ENCODE measurements around the gene CASP10. TPM values are rescaled to one million over a fixed set of nuclear protein-coding genes. Genes with fewer than 3 reads are reported as not detected.
A peak's percentile ranks its signal among the peaks of the same experiment; 100 is the strongest.
"Not testable (repeated sequence)": the region's sequence is repeated elsewhere in the genome, so short reads cannot be mapped to it uniquely, and the experiment has no call there.

The CASP10 gene, protein sequence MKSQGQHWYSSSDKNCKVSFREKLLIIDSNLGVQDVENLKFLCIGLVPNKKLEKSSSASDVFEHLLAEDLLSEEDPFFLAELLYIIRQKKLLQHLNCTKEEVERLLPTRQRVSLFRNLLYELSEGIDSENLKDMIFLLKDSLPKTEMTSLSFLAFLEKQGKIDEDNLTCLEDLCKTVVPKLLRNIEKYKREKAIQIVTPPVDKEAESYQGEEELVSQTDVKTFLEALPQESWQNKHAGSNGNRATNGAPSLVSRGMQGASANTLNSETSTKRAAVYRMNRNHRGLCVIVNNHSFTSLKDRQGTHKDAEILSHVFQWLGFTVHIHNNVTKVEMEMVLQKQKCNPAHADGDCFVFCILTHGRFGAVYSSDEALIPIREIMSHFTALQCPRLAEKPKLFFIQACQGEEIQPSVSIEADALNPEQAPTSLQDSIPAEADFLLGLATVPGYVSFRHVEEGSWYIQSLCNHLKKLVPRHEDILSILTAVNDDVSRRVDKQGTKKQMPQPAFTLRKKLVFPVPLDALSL
- total RNA-seq = 2.6 and 5.1 TPM in 2 replicates

DNA sequence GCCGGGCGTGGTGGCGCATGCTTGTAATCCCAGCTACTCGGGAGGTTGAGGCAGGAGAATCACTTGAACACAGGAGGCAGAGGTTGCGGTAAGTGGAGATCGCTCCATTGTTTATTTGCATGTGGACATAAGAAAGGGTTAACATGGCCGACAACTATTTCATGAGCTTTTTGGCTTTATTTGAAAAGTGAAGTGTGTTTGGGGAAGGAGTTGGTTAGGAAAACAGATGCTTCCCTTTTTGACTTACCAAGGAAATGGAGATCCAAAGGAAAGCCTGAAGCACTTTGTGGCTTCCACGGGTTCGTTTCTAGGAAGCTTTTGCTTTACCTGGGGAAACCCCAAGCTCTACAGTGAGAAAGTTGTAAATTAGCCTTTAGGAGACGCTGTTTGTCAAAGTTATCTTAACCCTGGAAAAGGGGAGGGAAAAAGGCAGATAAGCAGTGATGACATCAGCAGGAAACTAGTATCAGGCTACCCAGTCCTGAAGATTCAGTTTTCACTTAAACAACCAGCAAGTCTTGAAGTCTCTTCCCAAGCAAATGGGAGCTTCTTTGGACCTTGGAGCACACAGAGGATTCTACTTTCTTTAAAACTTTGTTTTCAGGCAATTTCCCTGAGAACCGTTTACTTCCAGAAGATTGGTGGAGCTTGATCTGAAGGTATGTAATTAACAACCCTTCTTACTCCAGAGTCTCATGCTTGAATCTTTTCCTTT, at the start of gene CASP10:
Gene CASP10 (plus strand): TSS at position 492 of the 715 bp plus-strand sequence. CDS start 2,637 bp downstream, outside the sequence.
- Histone ChIP-seq H3K36me3 (ENCODE audit: control insufficient read depth, insufficient read depth, low read length) (no peaks in the 10 kb centered on the region), H3K27me3 (ENCODE audit: control insufficient read depth, insufficient read depth, low read length) (no peaks in the 10 kb centered on the region), H3K4me3 (ENCODE audit: low read depth, low read length) (peak within 1 kb of the TSS; percentile 48)
- peak; percentile 94 for DNase-seq (ENCODE audit: low read depth)
- TF ChIP-seq, protein P1, sequence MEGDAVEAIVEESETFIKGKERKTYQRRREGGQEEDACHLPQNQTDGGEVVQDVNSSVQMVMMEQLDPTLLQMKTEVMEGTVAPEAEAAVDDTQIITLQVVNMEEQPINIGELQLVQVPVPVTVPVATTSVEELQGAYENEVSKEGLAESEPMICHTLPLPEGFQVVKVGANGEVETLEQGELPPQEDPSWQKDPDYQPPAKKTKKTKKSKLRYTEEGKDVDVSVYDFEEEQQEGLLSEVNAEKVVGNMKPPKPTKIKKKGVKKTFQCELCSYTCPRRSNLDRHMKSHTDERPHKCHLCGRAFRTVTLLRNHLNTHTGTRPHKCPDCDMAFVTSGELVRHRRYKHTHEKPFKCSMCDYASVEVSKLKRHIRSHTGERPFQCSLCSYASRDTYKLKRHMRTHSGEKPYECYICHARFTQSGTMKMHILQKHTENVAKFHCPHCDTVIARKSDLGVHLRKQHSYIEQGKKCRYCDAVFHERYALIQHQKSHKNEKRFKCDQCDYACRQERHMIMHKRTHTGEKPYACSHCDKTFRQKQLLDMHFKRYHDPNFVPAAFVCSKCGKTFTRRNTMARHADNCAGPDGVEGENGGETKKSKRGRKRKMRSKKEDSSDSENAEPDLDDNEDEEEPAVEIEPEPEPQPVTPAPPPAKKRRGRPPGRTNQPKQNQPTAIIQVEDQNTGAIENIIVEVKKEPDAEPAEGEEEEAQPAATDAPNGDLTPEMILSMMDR (IDR thresholded peaks at IDR 0.05; ENCODE audit: insufficient read depth, low read length, severe bottlenecking) = peak; percentile 70
- FAIRE-seq = no peak

DNA sequence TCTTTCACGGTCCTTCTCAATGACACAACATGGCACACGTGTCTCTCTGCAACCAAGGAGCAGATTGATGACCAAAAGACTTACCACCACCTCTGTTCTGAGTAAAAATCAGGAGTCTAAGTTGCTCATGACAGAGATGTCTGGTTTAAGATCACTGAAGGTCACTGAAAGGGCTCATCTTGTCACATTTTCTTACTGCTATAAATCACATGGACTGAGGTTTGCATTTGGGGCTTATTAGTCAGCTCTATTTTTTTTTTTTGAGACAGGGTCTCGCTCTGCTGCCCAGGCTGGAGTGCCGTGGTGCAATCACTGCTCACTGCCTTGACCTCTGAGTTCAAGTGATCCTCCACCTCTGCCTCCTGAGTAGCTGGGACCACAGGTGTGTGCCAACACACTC, 47.6 kb upstream of the CASP10 start:
- DNase-seq (ENCODE audit: low read depth) = no peak
- Histone ChIP-seq H3K27me3 (ENCODE audit: control insufficient read depth, insufficient read depth, low read length) (no peaks in the 10 kb centered on the region), H3K4me3 (ENCODE audit: low read depth, low read length) (no peak overlapping the region), H3K36me3 (ENCODE audit: control insufficient read depth, insufficient read depth, low read length) (peaks cover 26% of the 10 kb centered on the region)
- TF ChIP-seq, protein P1 (IDR thresholded peaks at IDR 0.05; ENCODE audit: insufficient read depth, low read length, severe bottlenecking) = no peak
- no peak for FAIRE-seq

DNA sequence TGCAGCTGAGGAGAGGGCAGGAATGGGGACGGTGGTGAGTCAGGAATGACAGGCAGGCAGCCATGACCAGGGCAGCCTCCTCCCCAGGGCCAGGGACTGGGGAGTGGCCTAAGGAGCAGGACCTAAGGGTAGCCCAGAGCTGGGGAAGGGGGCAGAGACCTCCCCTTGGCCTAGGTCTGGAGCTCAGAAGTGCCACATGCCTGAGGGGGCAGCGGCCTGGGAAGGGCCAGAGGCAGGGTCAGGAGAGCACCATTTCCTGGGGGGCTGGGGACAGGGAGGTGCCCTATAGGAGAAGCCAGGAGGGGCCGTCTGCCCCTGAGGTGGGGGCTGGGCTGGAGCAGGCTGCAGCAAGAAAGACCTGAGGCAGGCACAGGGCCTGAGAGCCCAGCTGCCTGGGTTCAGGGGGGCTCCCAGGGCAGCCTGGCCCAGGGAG, 46.0 kb upstream of the CASP10 start:
- FAIRE-seq = no peak
- no peaks in the 10 kb centered on the region for H3K27me3 ChIP-seq (ENCODE audit: control insufficient read depth, insufficient read depth, low read length)
- no peak overlapping the region for H3K4me3 ChIP-seq (ENCODE audit: low read depth, low read length)
- TF ChIP-seq, protein P1 (IDR thresholded peaks at IDR 0.05; ENCODE audit: insufficient read depth, low read length, severe bottlenecking) = no peak
- peaks cover 26% of the 10 kb centered on the region for H3K36me3 ChIP-seq (ENCODE audit: control insufficient read depth, insufficient read depth, low read length)
- DNase-seq (ENCODE audit: low read depth) = no peak

DNA sequence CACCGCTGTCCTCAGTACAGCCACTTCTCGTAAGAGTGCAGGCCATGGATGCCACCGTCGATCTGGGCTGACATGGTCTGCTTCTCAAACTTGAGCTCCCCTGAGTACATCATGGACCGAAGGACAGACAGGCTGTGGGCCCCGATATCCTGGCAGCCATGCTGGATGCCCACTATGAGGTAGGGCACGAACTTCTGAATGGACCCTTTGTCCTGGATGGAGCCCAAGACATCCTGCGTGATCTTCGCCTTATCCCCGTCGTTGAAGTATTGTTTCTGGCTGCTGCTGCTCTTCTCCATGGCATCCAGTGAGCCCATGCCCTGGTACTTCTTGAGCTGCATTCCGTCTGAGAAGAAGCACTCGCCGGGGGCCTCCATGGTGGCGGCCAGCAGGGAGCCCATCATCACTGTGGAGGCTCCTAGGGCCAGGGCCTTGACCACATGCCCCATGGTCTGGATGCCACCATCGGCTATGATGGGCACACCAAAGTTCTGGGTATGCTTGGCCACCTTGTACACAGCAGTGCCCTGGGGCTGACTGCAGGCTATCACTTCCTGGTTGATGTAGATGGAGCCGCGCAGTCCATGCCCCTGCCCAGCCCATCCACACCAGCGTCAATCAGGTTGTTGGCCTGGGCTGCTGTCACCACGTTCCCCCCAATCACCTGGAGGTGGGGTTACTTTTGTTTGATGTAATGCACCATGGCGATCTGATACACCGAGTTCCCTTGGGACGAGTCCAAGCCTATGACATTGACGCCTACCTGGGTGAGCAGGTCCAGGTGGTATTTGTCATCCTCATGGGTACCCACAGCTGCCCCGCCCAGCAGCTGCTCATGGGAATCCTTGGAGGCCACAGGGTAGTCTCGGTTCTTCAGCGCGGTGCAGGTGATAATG, 45.2 kb upstream of the CASP10 start:
- DNase-seq (ENCODE audit: low read depth) (no peak), FAIRE-seq (no peak)
- Histone ChIP-seq H3K4me3 (ENCODE audit: low read depth, low read length) (no peak overlapping the region), H3K36me3 (ENCODE audit: control insufficient read depth, insufficient read depth, low read length) (peaks cover 28% of the 10 kb centered on the region), H3K27me3 (ENCODE audit: control insufficient read depth, insufficient read depth, low read length) (no peaks in the 10 kb centered on the region)
- TF ChIP-seq, protein P1 (IDR thresholded peaks at IDR 0.05; ENCODE audit: insufficient read depth, low read length, severe bottlenecking) = no peak

DNA sequence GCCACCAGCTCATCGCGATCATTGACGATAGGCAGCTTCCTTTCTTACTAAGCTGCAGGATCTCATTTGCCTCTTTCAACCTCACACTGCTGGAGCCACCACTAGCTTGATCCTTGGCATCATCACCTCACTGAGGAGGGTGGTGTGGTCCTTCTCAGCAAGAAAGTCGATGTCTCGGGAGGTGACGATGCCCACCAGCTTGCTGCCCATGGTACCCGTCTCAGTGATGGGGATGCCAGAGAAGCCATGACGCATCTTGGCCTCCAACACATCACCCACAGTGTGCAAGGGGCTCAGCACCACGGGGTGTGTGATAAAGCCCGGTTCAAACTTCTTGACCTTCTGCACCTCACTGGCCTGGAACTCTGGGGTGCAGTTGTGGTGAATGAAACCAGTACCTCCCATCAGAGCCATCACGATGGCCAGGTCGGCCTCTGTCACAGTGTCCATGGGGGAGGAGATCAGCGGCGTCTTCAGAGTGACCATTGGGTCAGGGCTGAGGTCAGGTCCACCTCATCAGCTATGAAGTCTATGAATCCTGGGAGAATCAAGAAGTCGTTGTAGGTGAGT, 44.5 kb upstream of the CASP10 start:
- Histone ChIP-seq H3K27me3 (ENCODE audit: control insufficient read depth, insufficient read depth, low read length) (no peaks in the 10 kb centered on the region), H3K36me3 (ENCODE audit: control insufficient read depth, insufficient read depth, low read length) (peaks cover 29% of the 10 kb centered on the region), H3K4me3 (ENCODE audit: low read depth, low read length) (no peak overlapping the region)
- DNase-seq (ENCODE audit: low read depth) (no peak), FAIRE-seq (no peak)
- TF ChIP-seq, protein P1 (IDR thresholded peaks at IDR 0.05; ENCODE audit: insufficient read depth, low read length, severe bottlenecking) = no peak

DNA sequence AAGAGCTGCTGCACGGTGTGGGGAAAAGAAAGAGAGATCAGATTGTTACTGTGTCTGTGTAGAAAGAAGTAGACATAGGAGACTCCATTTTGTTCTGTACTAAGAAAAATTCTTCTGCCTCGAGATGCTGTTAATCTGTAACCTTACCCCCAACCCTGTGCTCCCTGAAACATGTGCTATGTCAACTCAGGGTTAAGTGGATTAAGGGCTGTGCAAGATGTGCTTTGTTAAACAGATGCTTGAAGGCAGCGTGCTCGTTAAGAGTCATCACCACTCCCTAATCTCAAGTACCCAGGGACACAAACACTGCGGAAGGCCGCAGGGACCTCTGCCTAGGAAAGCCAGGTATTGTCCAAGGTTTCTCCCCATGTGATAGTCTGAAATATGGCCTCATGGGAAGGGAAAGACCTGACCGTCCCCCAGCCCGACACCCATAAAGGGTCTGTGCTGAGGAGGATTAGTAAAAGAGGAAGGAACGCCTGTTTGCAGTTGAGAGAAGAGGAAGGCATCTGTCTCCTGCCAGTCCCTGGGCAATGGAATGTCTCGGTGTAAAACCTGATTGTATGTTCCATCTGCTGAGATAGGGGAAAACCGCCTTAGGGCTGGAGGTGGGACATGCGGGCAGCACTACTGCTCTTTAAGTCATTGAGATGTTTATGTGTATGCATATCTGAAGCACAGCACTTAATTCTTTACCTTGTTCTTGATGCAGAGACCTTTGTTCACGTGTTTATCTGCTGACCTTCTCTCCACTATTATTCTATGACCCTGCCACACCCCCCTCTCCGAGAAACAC, 43.8 kb upstream of the CASP10 start:
- H3K27me3 ChIP-seq (ENCODE audit: control insufficient read depth, insufficient read depth, low read length); H3K4me3 ChIP-seq (ENCODE audit: low read depth, low read length); DNase-seq (ENCODE audit: low read depth); FAIRE-seq: not testable (repeated sequence)
- H3K36me3 ChIP-seq (ENCODE audit: control insufficient read depth, insufficient read depth, low read length) = peaks cover 29% of the 10 kb centered on the region
